Measurements from ENCODE around the gene SPDYE17.
"Not testable (repeated sequence)": the region's sequence is repeated elsewhere in the genome, so short reads cannot be mapped to it uniquely, and the experiment has no call there.

The SPDYE17 gene

GRCh38 chr7:76998285-76998589, 33.9 kb downstream of the SPDYE17 start:
- DNase-seq, result no peak

- DNase-seq, result no peak
Observed at GRCh38 chr7:76997381-76998284, 34.5 kb downstream of the SPDYE17 start.

GRCh38 chr7:76996932-76997331, 35.2 kb downstream of the SPDYE17 start:
- not testable (repeated sequence) for DNase-seq

GRCh38 chr7:76994286-76994685, 37.9 kb downstream of the SPDYE17 start:
- DNase-seq, result not testable (repeated sequence)

GRCh38 chr7:76993831-76994230, 38.3 kb downstream of the SPDYE17 start:
- DNase-seq, result not testable (repeated sequence)

GRCh38 chr7:76992871-76993270, 39.3 kb downstream of the SPDYE17 start:
- DNase-seq, result not testable (repeated sequence)

GRCh38 chr7:76992204-76992603, 40.0 kb downstream of the SPDYE17 start:
- DNase-seq, result not testable (repeated sequence)

GRCh38 chr7:76990202-76990601, 42.0 kb downstream of the SPDYE17 start:
- not testable (repeated sequence) for DNase-seq

- not testable (repeated sequence) for DNase-seq
Observed at GRCh38 chr7:76985924-76986717, 46.0 kb downstream of the SPDYE17 start.

- not testable (repeated sequence) for DNase-seq
Observed at GRCh38 chr7:76984784-76985136, 47.4 kb downstream of the SPDYE17 start.

- DNase-seq, result not testable (repeated sequence)
Observed at GRCh38 chr7:76983937-76984783, 48.0 kb downstream of the SPDYE17 start.

GRCh38 chr7:76983333-76983732, 48.8 kb downstream of the SPDYE17 start:
- not testable (repeated sequence) for DNase-seq

GRCh38 chr7:76982501-76982900, 49.7 kb downstream of the SPDYE17 start:
- DNase-seq, result not testable (repeated sequence)

GRCh38 chr7:76981187-76981970, 50.8 kb downstream of the SPDYE17 start:
- not testable (repeated sequence) for DNase-seq

GRCh38 chr7:76980576-76980975, 51.6 kb downstream of the SPDYE17 start:
- not testable (repeated sequence) for DNase-seq

GRCh38 chr7:76977761-76978367, 54.3 kb downstream of the SPDYE17 start:
- not testable (repeated sequence) for DNase-seq

GRCh38 chr7:76974793-76975579, 57.2 kb downstream of the SPDYE17 start:
- DNase-seq, result not testable (repeated sequence)

GRCh38 chr7:76974336-76974735, 57.8 kb downstream of the SPDYE17 start:
- not testable (repeated sequence) for DNase-seq

GRCh38 chr7:76972391-76972790, 59.8 kb downstream of the SPDYE17 start:
- DNase-seq, result not testable (repeated sequence)
